IMR-90 (cell line): ENCODE data around the gene GPC5. TPM values are rescaled to one million over a fixed set of nuclear protein-coding genes. Genes with fewer than 3 reads are reported as not detected.

ENCODE experiments used
- ATAC-seq: fragments of 200-7000 bp; cut with Tn5 transposase; 2 replicates; pipeline ENCODE4 v1.9.1; 2020; ENCODE audit warnings: low read depth, mild to moderate bottlenecking, moderate library complexity
- BruUV-seq: library from RNA; stranded (reverse); fragments of 400-500 nt; replicated peaks from 2 replicates; lab custom pipeline; 2021; lab: Mats Ljungman, UMichigan
- CTCF ChIA-PET: fragments of 300-600 bp; formaldehyde crosslinking; extraction: SDS; loops from one replicate; lab custom pipeline; 2021; ENCODE audit warnings: antibody characterized with exemption; lab: Yijun Ruan, JAX
- POLR2A ChIA-PET: fragments of 300-600 bp; sonication (Branson Sonifier 250); formaldehyde crosslinking; loops from one replicate; lab custom pipeline; 2022; ENCODE audit warnings: antibody characterized with exemption; ENCODE audit not compliant: unreplicated experiment; lab: Charles Lee
- DNase-seq: peaks from one replicate; pipeline ENCODE4 v3.0.0; 2013
- H2AFZ ChIP-seq: replicated peaks from 2 replicates; pipeline ENCODE3; 2013; ENCODE audit warnings: low read length, mild to moderate bottlenecking; ENCODE audit not compliant: poor library complexity
- H2AK5ac ChIP-seq: 2 replicates; pipeline ENCODE4 v1.6.1; 2013; ENCODE audit warnings: low read depth, low read length, inconsistent platforms
- H2AK9ac ChIP-seq: replicated peaks from 2 replicates; pipeline ENCODE3; 2013; ENCODE audit warnings: mild to moderate bottlenecking, low read depth, low read length, moderate library complexity; ENCODE audit not compliant: poor library complexity
- H2BK120ac ChIP-seq: 2 replicates; pipeline ENCODE4 v1.6.1; 2013; ENCODE audit warnings: low read depth, low read length, inconsistent platforms
- H2BK15ac ChIP-seq: 3 replicates; pipeline ENCODE4 v1.6.1; 2013; ENCODE audit warnings: low read depth, low read length, inconsistent platforms
- H2BK20ac ChIP-seq: 2 replicates; pipeline ENCODE4 v1.6.1; 2013; ENCODE audit warnings: low read depth, mild to moderate bottlenecking, inconsistent platforms, low read length, moderate library complexity
- H2BK5ac ChIP-seq: 2 replicates; pipeline ENCODE4 v1.6.1; 2013; ENCODE audit warnings: mild to moderate bottlenecking, low read depth, low read length, inconsistent platforms; ENCODE audit not compliant: poor library complexity, severe bottlenecking
- H3K14ac ChIP-seq: replicated peaks from 2 replicates; pipeline ENCODE4 v1.6.1; 2013; ENCODE audit warnings: low read depth, low read length, inconsistent platforms
- H3K18ac ChIP-seq: 2 replicates; pipeline ENCODE4 v1.6.1; 2013; ENCODE audit warnings: low read depth, low read length, control low read depth
- H3K23ac ChIP-seq: 2 replicates; pipeline ENCODE4 v1.6.1; 2013; ENCODE audit warnings: low read depth, low read length, inconsistent platforms
- H3K27ac ChIP-seq: 2 replicates; pipeline ENCODE4 v1.5.1; 2013; ENCODE audit warnings: mild to moderate bottlenecking, control low read depth, low read length; ENCODE audit not compliant: insufficient read depth
- H3K27me3 ChIP-seq: 2 replicates; pipeline ENCODE4 v1.6.1; 2013; ENCODE audit warnings: low read length; ENCODE audit not compliant: control insufficient read depth, insufficient read depth
- H3K36me3 ChIP-seq: 2 replicates; pipeline ENCODE4 v1.6.1; 2013; ENCODE audit warnings: low read length, mixed read lengths; ENCODE audit not compliant: control insufficient read depth, insufficient read depth
- H3K4ac ChIP-seq: 2 replicates; pipeline ENCODE4 v1.6.1; 2013; ENCODE audit warnings: low read depth, low read length, inconsistent platforms
- H3K4me1 ChIP-seq: 2 replicates; pipeline ENCODE4 v1.6.1; 2013; ENCODE audit warnings: low read length, mixed read lengths; ENCODE audit not compliant: control insufficient read depth, insufficient read depth
- H3K4me2 ChIP-seq: 2 replicates; pipeline ENCODE4 v1.6.1; 2013; ENCODE audit warnings: low read depth, mild to moderate bottlenecking, control low read depth, low read length, moderate library complexity
- H3K4me3 ChIP-seq: 2 replicates; pipeline ENCODE4 v1.5.1; 2013; ENCODE audit warnings: low read depth, mild to moderate bottlenecking, control low read depth, low read length, moderate library complexity; ENCODE audit not compliant: insufficient read depth
- H3K56ac ChIP-seq: 2 replicates; pipeline ENCODE4 v1.6.1; 2013; ENCODE audit warnings: low read length, inconsistent platforms; ENCODE audit not compliant: insufficient read depth; ENCODE audit errors: extremely low read depth
- H3K79me1 ChIP-seq, 2 experiments: 2 replicates each; pipeline ENCODE4 v1.6.1; 2013; ENCODE audit warnings: low read length in 2 of 2, inconsistent platforms in 1 of 2, low read depth in 1 of 2
- H3K9ac ChIP-seq: 2 replicates; pipeline ENCODE4 v1.6.1; 2013; ENCODE audit warnings: low read depth, low read length, control low read depth
- H3K9me1 ChIP-seq: 2 replicates; pipeline ENCODE4 v1.6.1; 2013; ENCODE audit warnings: low read length, inconsistent platforms; ENCODE audit not compliant: insufficient read depth
- H3K9me3 ChIP-seq: 2 replicates; pipeline ENCODE4 v1.6.1; 2013; ENCODE audit warnings: low read length; ENCODE audit not compliant: control insufficient read depth, insufficient read depth
- H4K20me1 ChIP-seq: 2 replicates; pipeline ENCODE4 v1.6.1; 2013; ENCODE audit warnings: low read length, inconsistent platforms; ENCODE audit not compliant: insufficient read depth
- H4K5ac ChIP-seq: 2 replicates; pipeline ENCODE4 v1.6.1; 2013; ENCODE audit warnings: mild to moderate bottlenecking, low read depth, low read length, control low read depth
- H4K8ac ChIP-seq, 2 experiments: 2 replicates each; pipeline ENCODE4 v1.6.1; 2013; ENCODE audit warnings: low read depth in 2 of 2, low read length in 2 of 2, control low read depth in 1 of 2, inconsistent platforms in 1 of 2
- H4K91ac ChIP-seq: 2 replicates; pipeline ENCODE4 v1.6.1; 2013; ENCODE audit warnings: low read depth, low read length, inconsistent platforms; ENCODE audit not compliant: insufficient read depth
- CEBPB ChIP-seq: IDR thresholded peaks from 2 replicates; pipeline ENCODE4 v1.6.1; 2012; ENCODE audit warnings: low read depth, low read length, improper control_type of control experiment
- CHD1 ChIP-seq: IDR thresholded peaks from 2 replicates; pipeline ENCODE4 v1.6.1; 2012; ENCODE audit warnings: low read depth, low read length, improper control_type of control experiment
- ELK1 ChIP-seq: fragments of 150-350 bp; IDR thresholded peaks from 2 replicates; pipeline ENCODE4 v1.6.1; 2016; ENCODE audit warnings: low read depth, mild to moderate bottlenecking, low read length, moderate library complexity, borderline replicate concordance
- FOS ChIP-seq: fragments of 150-350 bp; IDR thresholded peaks from 2 replicates; pipeline ENCODE4 v1.6.1; 2016; ENCODE audit warnings: low read depth, low read length
- MAFK ChIP-seq: IDR thresholded peaks from 2 replicates; pipeline ENCODE4 v1.6.1; 2012; ENCODE audit warnings: low read depth, low read length, improper control_type of control experiment
- MXI1 ChIP-seq: IDR thresholded peaks from 2 replicates; pipeline ENCODE4 v1.6.1; 2012; ENCODE audit warnings: low read depth, mild to moderate bottlenecking, low read length, moderate library complexity, borderline replicate concordance
- NFE2L2 ChIP-seq: fragments of 150-350 bp; IDR thresholded peaks from 2 replicates; pipeline ENCODE4 v1.6.1; 2016; ENCODE audit warnings: low read depth, mild to moderate bottlenecking, low read length
- RAD21 ChIP-seq: IDR thresholded peaks from 2 replicates; pipeline ENCODE4 v1.6.1; 2012; ENCODE audit warnings: low read length, improper control_type of control experiment
- RCOR1 ChIP-seq: IDR thresholded peaks from 2 replicates; pipeline ENCODE4 v1.6.1; 2012; ENCODE audit warnings: mild to moderate bottlenecking, low read length, improper control_type of control experiment; ENCODE audit not compliant: insufficient replicate concordance
- RFX5 ChIP-seq: IDR thresholded peaks from 2 replicates; pipeline ENCODE4 v1.8.0; 2012; ENCODE audit warnings: low read depth, mild to moderate bottlenecking, low read length, moderate library complexity
- SMC3 ChIP-seq: fragments of 150-350 bp; IDR thresholded peaks from 2 replicates; pipeline ENCODE4 v1.6.1; 2016; ENCODE audit warnings: low read depth, mild to moderate bottlenecking, antibody characterized with exemption, low read length, moderate library complexity
- WGBS, 2 experiments: methylation state at CpG; one replicate each; pipeline versions ENCODE4 v1.1.5 to v1.1.7; 2013; ENCODE audit warnings: missing lambda C conversion rate in 2 of 2; ENCODE audit not compliant: insufficient read length in 1 of 2; ENCODE audit errors: extremely low coverage in 2 of 2; 5-methylcytosine and 5-hydroxymethylcytosine counted together
- dilution Hi-C: fragments of 300-500 bp; cut with HindIII; formaldehyde crosslinking; loops from one replicate; pipeline ENCODE4 v1.14.3; 2018; ENCODE audit warnings: low sequenced_read_pairs; ENCODE audit not compliant: unreplicated experiment
- in situ Hi-C: fragments of 300-500 bp; cut with MboI; formaldehyde crosslinking; loops from 3 replicates; pipeline ENCODE4 v1.14.3; 2019; ENCODE audit warnings: low sequenced_read_pairs, inconsistent platforms, mixed read lengths
- intact Hi-C: fragments of 100-400 bp; cut with micrococcal nuclease; formaldehyde crosslinking; loops from 2 replicates; pipeline ENCODE4 v1.10.0; 2022
- polyA plus RNA-seq, 3 experiments: library from polyadenylated mRNA; depleted of rRNA; stranded (reverse); fragments of >200 nt; gene quantifications; 2 replicates each; pipeline ENCODE4 v1.2.3, GENCODE V29; 2012; ENCODE audit warnings: low replicate concordance in 1 of 3
- total RNA-seq: library from RNA; depleted of rRNA; stranded (reverse); fragments of >200 nt; gene quantifications from 2 replicates; pipeline ENCODE4 v1.2.3, GENCODE V29; 2012

GPC5 gene
- total and polyA plus RNA-seq, 2 of the 4 experiments (the other 2 are of a cell fraction): 0.94 to 1.8 TPM

GRCh38 chr13:92272177-92272576 is 873.8 kb downstream of the GPC5 start:
- H2BK20ac ChIP-seq: no peak overlapping the region
- BruUV-seq: no TSS peak
- no peak overlapping the region for H3K4me2 ChIP-seq
- ChIA-PET POLR2A (no interaction called here), CTCF (no interaction called here)
- H3K27me3 ChIP-seq: no peaks in the 10 kb centered on the region
- no peak overlapping the region for H3K56ac ChIP-seq
- H2AK5ac ChIP-seq: no peak overlapping the region
- no peaks in the 10 kb centered on the region for H4K20me1 ChIP-seq
- H4K5ac ChIP-seq: no peak overlapping the region
- no peaks in the 10 kb centered on the region for H3K4me1 ChIP-seq
- dilution Hi-C loops: no loop called here
- H3K79me1 ChIP-seq: no peaks in the 10 kb centered on the region
- H3K4ac ChIP-seq: no peak overlapping the region
- no peak overlapping the region for H4K91ac ChIP-seq
- H2BK5ac ChIP-seq: no peak overlapping the region
- no peak overlapping the region for H3K4me3 ChIP-seq
- H3K9me1 ChIP-seq: no peaks in the 10 kb centered on the region
- no peak overlapping the region for H2BK15ac ChIP-seq
- DNase-seq: no peak
- no peak overlapping the region for H3K18ac ChIP-seq
- no peak overlapping the region for H3K9ac ChIP-seq
- no peak for ATAC-seq
- no peak overlapping the region for H3K23ac ChIP-seq
- H2AFZ ChIP-seq: no peak overlapping the region
- no peaks in the 10 kb centered on the region for H3K9me3 ChIP-seq
- TF ChIP-seq ELK1 (no peak), MAFK (no peak), CHD1 (no peak), RFX5 (no peak), CEBPB (no peak), RAD21 (no peak), MXI1 (no peak), RCOR1 (no peak), SMC3 (no peak), FOS (no peak), NFE2L2 (no peak)
- intact Hi-C loops: loop anchor here (5.0 kb wide), 1 partner anchor 1955 kb away; no protein-coding TSS in a partner anchor
- no peak overlapping the region for H4K8ac ChIP-seq
- in situ Hi-C loops: no loop called here
- no peak overlapping the region for H3K14ac ChIP-seq
- H3K27ac ChIP-seq: no peak overlapping the region
- H3K36me3 ChIP-seq: no peaks in the 10 kb centered on the region
- no peak overlapping the region for H2BK120ac ChIP-seq
- no peak overlapping the region for H2AK9ac ChIP-seq
- WGBS, 2 experiments: no CpG with 5 or more reads among the region's 1 CpG
